Hepatocyte (in vitro differentiated cells): ENCODE data around the gene ADGRV1. TPM values are rescaled to one million over a fixed set of nuclear protein-coding genes. Genes with fewer than 3 reads are reported as not detected.

ENCODE experiments used
- DNase-seq: peaks from one replicate; pipeline ENCODE4 v3.0.0-alpha.2; 2016; ENCODE audit warnings: low spot score
- H2AFZ ChIP-seq: fragments of 200-600 bp; sonication (generic); 2 replicates; pipeline ENCODE4 v1.6.0; 2016; ENCODE audit warnings: antibody characterized with exemption, mild to moderate bottlenecking
- H3K27ac ChIP-seq: fragments of 200-600 bp; sonication (generic); 2 replicates; pipeline ENCODE4 v1.5.1; 2016; ENCODE audit warnings: mild to moderate bottlenecking
- H3K27me3 ChIP-seq: fragments of 200-600 bp; sonication (generic); 2 replicates; pipeline ENCODE4 v1.6.1; 2016
- H3K36me3 ChIP-seq: fragments of 200-600 bp; sonication (generic); replicated peaks from 2 replicates; pipeline ENCODE4 v1.5.1; 2016; ENCODE audit warnings: low read depth; ENCODE audit not compliant: insufficient read depth
- H3K4me1 ChIP-seq: fragments of 200-600 bp; sonication (generic); 2 replicates; pipeline ENCODE4 v1.5.1; 2016; ENCODE audit warnings: mild to moderate bottlenecking, moderate library complexity; ENCODE audit not compliant: insufficient read depth
- H3K4me2 ChIP-seq: fragments of 200-600 bp; sonication (generic); 2 replicates; pipeline ENCODE4 v1.6.0; 2016
- H3K4me3 ChIP-seq: fragments of 200-600 bp; sonication (generic); 2 replicates; pipeline ENCODE4 v1.5.1; 2016; ENCODE audit warnings: mild to moderate bottlenecking
- H3K79me2 ChIP-seq: fragments of 200-600 bp; sonication (generic); 2 replicates; pipeline ENCODE4 v1.6.0; 2017; ENCODE audit warnings: mild to moderate bottlenecking
- H3K9me2 ChIP-seq: fragments of 200-600 bp; sonication (generic); replicated peaks from 2 replicates; pipeline ENCODE4 v1.6.0; 2017; ENCODE audit warnings: mild to moderate bottlenecking; ENCODE audit not compliant: insufficient read depth
- H3K9me3 ChIP-seq: fragments of 200-600 bp; sonication (generic); 2 replicates; pipeline ENCODE4 v1.5.1; 2016; ENCODE audit warnings: low read depth, mild to moderate bottlenecking
- H4K20me1 ChIP-seq: fragments of 200-600 bp; sonication (generic); 2 replicates; pipeline ENCODE4 v1.6.0; 2016; ENCODE audit warnings: mild to moderate bottlenecking; ENCODE audit not compliant: insufficient read depth, poor library complexity, severe bottlenecking
- EZH2 ChIP-seq: fragments of 200-600 bp; sonication (generic); IDR thresholded peaks from 2 replicates; pipeline ENCODE4 v1.6.1; 2016; ENCODE audit warnings: antibody characterized with exemption, mild to moderate bottlenecking, borderline replicate concordance
- EZH2phosphoT487 ChIP-seq: fragments of 200-600 bp; sonication (generic); IDR thresholded peaks from one replicate; pipeline ENCODE4 v1.6.1; 2018; ENCODE audit warnings: antibody characterized with exemption, mild to moderate bottlenecking, low read depth, moderate library complexity; ENCODE audit not compliant: unreplicated experiment, severe bottlenecking
- WGBS: methylation state at CpG from one replicate; pipeline ENCODE4 v1.1.6; 2016; ENCODE audit warnings: low lambda C conversion rate; ENCODE audit errors: missing lambda C conversion rate; 5-methylcytosine and 5-hydroxymethylcytosine counted together
- polyA plus RNA-seq: library from polyadenylated mRNA; unstranded; fragments of >200 nt; fragmentation: Nextera tagmentation; extraction: Ambion mirVana; gene quantifications from 2 replicates; pipeline ENCODE4 v1.2.1, GENCODE V29; 2016
- total RNA-seq: library from RNA; depleted of rRNA; stranded (reverse); fragments of >200 nt; gene quantifications from 2 replicates; pipeline ENCODE4 v1.2.3, GENCODE V29; 2014
- TF ChIP-seq, protein P1 (sequence below): fragments of 200-600 bp; sonication (generic); IDR thresholded peaks from 2 replicates; pipeline ENCODE4 v1.5.1; 2016; ENCODE audit warnings: antibody characterized with exemption, mild to moderate bottlenecking; ENCODE audit not compliant: poor library complexity

ADGRV1 gene
- total and polyA plus RNA-seq, 2 experiments from 2014 or later: 74.9 to 88.3 TPM

DNA sequence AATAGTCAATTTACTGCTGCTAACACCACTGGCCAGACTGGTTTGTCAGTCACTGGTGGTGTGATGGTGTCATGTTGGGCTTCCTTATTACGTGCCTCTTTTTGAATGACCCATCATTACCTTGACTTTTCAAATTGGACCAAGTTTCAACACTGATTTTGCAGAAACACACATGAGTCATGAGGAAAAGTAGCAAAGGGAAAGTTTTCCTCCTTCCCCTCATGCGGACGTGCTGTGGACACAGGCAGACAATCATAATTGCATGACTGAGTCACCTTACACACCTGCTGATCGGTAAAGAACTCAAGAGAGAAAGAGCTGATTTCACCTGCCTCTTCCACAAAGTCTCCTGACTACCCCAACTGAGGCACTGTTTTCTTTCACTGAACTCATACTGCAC lies 500.0 kb downstream of the ADGRV1 start:
- Histone ChIP-seq H4K20me1 (no peaks in the 10 kb centered on the region), H2AFZ (no peak overlapping the region), H3K4me1 (peaks cover 5% of the 10 kb centered on the region), H3K9me3 (no peaks in the 10 kb centered on the region), H3K4me3 (no peak overlapping the region), H3K79me2 (no peaks in the 10 kb centered on the region), H3K27ac (peak overlapping the region; percentile 82), H3K9me2 (no peaks in the 10 kb centered on the region), H3K4me2 (no peak overlapping the region), H3K27me3 (no peaks in the 10 kb centered on the region), H3K36me3 (no peaks in the 10 kb centered on the region)
- 46% methylated on average over 4 of the region's 4 CpGs for WGBS
- DNase-seq: peak; percentile 72
- TF ChIP-seq EZH2: no peak
- TF ChIP-seq, protein P1, sequence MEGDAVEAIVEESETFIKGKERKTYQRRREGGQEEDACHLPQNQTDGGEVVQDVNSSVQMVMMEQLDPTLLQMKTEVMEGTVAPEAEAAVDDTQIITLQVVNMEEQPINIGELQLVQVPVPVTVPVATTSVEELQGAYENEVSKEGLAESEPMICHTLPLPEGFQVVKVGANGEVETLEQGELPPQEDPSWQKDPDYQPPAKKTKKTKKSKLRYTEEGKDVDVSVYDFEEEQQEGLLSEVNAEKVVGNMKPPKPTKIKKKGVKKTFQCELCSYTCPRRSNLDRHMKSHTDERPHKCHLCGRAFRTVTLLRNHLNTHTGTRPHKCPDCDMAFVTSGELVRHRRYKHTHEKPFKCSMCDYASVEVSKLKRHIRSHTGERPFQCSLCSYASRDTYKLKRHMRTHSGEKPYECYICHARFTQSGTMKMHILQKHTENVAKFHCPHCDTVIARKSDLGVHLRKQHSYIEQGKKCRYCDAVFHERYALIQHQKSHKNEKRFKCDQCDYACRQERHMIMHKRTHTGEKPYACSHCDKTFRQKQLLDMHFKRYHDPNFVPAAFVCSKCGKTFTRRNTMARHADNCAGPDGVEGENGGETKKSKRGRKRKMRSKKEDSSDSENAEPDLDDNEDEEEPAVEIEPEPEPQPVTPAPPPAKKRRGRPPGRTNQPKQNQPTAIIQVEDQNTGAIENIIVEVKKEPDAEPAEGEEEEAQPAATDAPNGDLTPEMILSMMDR: no peak
- no peak for TF ChIP-seq EZH2phosphoT487

DNA sequence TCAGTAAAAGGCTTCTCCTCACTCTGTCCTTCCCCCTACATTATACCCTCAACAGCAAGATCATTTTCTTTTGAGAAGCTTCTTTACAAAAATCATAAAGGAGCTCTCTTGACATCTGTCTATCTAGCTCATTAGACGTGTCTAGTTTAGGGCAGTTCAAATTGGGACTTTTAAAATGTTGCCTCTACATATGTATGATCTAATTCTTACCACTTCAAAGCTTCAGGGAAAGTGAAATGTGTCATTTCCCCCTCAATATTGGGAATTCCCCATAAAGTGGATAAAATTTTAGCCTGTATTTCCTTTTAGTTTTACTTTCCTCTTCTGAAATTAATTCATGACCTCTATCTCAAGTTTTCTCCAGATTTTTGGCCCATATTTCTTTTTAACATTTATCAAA lies 500.8 kb downstream of the ADGRV1 start:
- peaks cover 5% of the 10 kb centered on the region for H3K4me1 ChIP-seq
- no peaks in the 10 kb centered on the region for H3K27me3 ChIP-seq
- WGBS: 88% methylated on average over 1 of the region's 1 CpG
- TF ChIP-seq, protein P1: no peak
- TF ChIP-seq EZH2phosphoT487 (no peak), EZH2 (no peak)
- H3K27ac ChIP-seq: peak overlapping the region; percentile 82
- no peaks in the 10 kb centered on the region for H3K9me3 ChIP-seq
- no peak overlapping the region for H2AFZ ChIP-seq
- no peak for DNase-seq
- H4K20me1 ChIP-seq: no peaks in the 10 kb centered on the region
- H3K79me2 ChIP-seq: no peaks in the 10 kb centered on the region
- no peaks in the 10 kb centered on the region for H3K36me3 ChIP-seq
- H3K9me2 ChIP-seq: no peaks in the 10 kb centered on the region
- H3K4me2 ChIP-seq: no peak overlapping the region
- H3K4me3 ChIP-seq: no peak overlapping the region

DNA sequence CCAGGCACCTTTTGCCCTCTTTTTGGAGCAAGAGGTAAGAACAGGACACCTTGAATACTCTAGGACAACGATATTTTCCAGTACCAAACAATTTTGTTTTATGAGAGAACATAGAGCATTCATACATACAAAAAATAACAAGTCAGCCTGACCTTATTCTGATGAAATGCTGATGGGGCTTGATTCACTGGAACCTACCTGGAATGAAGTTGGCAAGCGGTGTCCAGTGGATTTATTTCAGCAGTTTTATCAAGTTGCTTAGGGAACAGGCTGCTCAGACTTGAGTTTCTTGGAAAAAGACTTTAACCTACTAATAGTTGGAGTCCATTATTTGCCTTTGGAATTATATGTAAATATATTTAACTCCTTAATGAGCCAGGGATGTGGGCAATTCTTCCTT lies 502.5 kb downstream of the ADGRV1 start:
- WGBS: 87% methylated on average over 2 of the region's 2 CpGs
- H2AFZ ChIP-seq: no peak overlapping the region
- peaks cover 5% of the 10 kb centered on the region for H3K4me1 ChIP-seq
- TF ChIP-seq EZH2 (no peak), EZH2phosphoT487 (no peak)
- TF ChIP-seq, protein P1: no peak
- no peaks in the 10 kb centered on the region for H3K9me3 ChIP-seq
- no peaks in the 10 kb centered on the region for H3K79me2 ChIP-seq
- H3K4me2 ChIP-seq: no peak overlapping the region
- H3K4me3 ChIP-seq: no peak overlapping the region
- no peaks in the 10 kb centered on the region for H4K20me1 ChIP-seq
- no peaks in the 10 kb centered on the region for H3K36me3 ChIP-seq
- H3K9me2 ChIP-seq: no peaks in the 10 kb centered on the region
- no peak overlapping the region for H3K27ac ChIP-seq
- H3K27me3 ChIP-seq: no peaks in the 10 kb centered on the region
- no peak for DNase-seq
